Progenitor cell of endocrine pancreas (in vitro differentiated cells): Measurements from ENCODE around the gene TRIM46. TPM values are rescaled to one million over a fixed set of nuclear protein-coding genes. Genes with fewer than 3 reads are reported as not detected.

ENCODE experiments used
- DNase-seq: peaks from one replicate; pipeline ENCODE4 v3.0.0; 2021; ENCODE audit warnings: low spot score; ENCODE audit not compliant: unreplicated experiment
- H3K27ac Mint-ChIP-seq: 2 replicates; pipeline ENCODE4 v1.8.0; 2021; ENCODE audit warnings: mild to moderate bottlenecking, moderate library complexity, mixed read lengths
- H3K27me3 Mint-ChIP-seq: 2 replicates; pipeline ENCODE4 v1.8.0; 2021; ENCODE audit warnings: mixed read lengths
- H3K36me3 Mint-ChIP-seq: 2 replicates; pipeline ENCODE4 v1.8.0; 2022; ENCODE audit warnings: mixed read lengths; ENCODE audit not compliant: insufficient read depth
- H3K4me1 Mint-ChIP-seq: 2 replicates; pipeline ENCODE4 v1.8.0; 2021; ENCODE audit warnings: low read depth, mixed read lengths
- H3K4me3 Mint-ChIP-seq: 2 replicates; pipeline ENCODE4 v1.8.0; 2021; ENCODE audit warnings: low read depth, mild to moderate bottlenecking, moderate library complexity, mixed read lengths
- H3K9me3 Mint-ChIP-seq: 2 replicates; pipeline ENCODE4 v1.8.0; 2021; ENCODE audit warnings: low read depth, mixed read lengths
- CTCF ChIP-seq: fragments of 200-600 bp; sonication (generic); IDR thresholded peaks from one replicate; pipeline ENCODE4 v1.5.0; 2021; ENCODE audit warnings: antibody characterized with exemption, mild to moderate bottlenecking; ENCODE audit not compliant: unreplicated experiment
- total RNA-seq: library from RNA; stranded (reverse); gene quantifications from 2 replicates; pipeline ENCODE4 v1.2.1, GENCODE V29; 2021

The TRIM46 gene
- total RNA-seq, 1 donor from 2014 or later: 25.7 TPM

- Mint-ChIP-seq H3K27me3 (no peaks in the 10 kb centered on the region), H3K36me3 (peaks cover 15% of the 10 kb centered on the region), H3K27ac (no peak overlapping the region), H3K4me3 (no peak overlapping the region), H3K9me3 (no peaks in the 10 kb centered on the region), H3K4me1 (peaks cover 3% of the 10 kb centered on the region)
- DNase-seq: no peak
- no peak for TF ChIP-seq CTCF
Measured at GRCh38 chr1:155200920-155201319, 27.3 kb downstream of the TRIM46 start.

GRCh38 chr1:155202198-155202597 lies 28.5 kb downstream of the TRIM46 start:
- no peak for DNase-seq
- no peak for TF ChIP-seq CTCF
- Mint-ChIP-seq H3K9me3 (no peaks in the 10 kb centered on the region), H3K27me3 (no peaks in the 10 kb centered on the region), H3K27ac (no peak overlapping the region), H3K4me3 (no peak overlapping the region), H3K4me1 (peaks cover 6% of the 10 kb centered on the region), H3K36me3 (peaks cover 15% of the 10 kb centered on the region)

- Mint-ChIP-seq H3K27me3 (no peaks in the 10 kb centered on the region), H3K36me3 (peaks cover 11% of the 10 kb centered on the region), H3K4me3 (no peak overlapping the region), H3K27ac (no peak overlapping the region), H3K4me1 (peaks cover 11% of the 10 kb centered on the region), H3K9me3 (no peaks in the 10 kb centered on the region)
- DNase-seq: no peak
- no peak for TF ChIP-seq CTCF
Measured at GRCh38 chr1:155202731-155203515, 29.3 kb downstream of the TRIM46 start.

- Mint-ChIP-seq H3K4me3 (no peak overlapping the region), H3K9me3 (no peaks in the 10 kb centered on the region), H3K4me1 (peaks cover 19% of the 10 kb centered on the region), H3K27me3 (no peaks in the 10 kb centered on the region), H3K27ac (no peak overlapping the region), H3K36me3 (peaks cover 8% of the 10 kb centered on the region)
- TF ChIP-seq CTCF: no peak
- no peak for DNase-seq
Measured at GRCh38 chr1:155205035-155205434, 31.4 kb downstream of the TRIM46 start.

- TF ChIP-seq CTCF: no peak
- H3K27ac Mint-ChIP-seq: no peak overlapping the region
- H3K4me3 Mint-ChIP-seq: no peak overlapping the region
- H3K36me3 Mint-ChIP-seq: peaks cover 5% of the 10 kb centered on the region
- H3K4me1 Mint-ChIP-seq: peaks cover 19% of the 10 kb centered on the region
- no peak for DNase-seq
- H3K9me3 Mint-ChIP-seq: no peaks in the 10 kb centered on the region
- H3K27me3 Mint-ChIP-seq: no peaks in the 10 kb centered on the region
Measured at GRCh38 chr1:155205969-155206593, 32.4 kb downstream of the TRIM46 start.
